Measurements from ENCODE around the gene CCDC106.

CCDC106 gene

DNA sequence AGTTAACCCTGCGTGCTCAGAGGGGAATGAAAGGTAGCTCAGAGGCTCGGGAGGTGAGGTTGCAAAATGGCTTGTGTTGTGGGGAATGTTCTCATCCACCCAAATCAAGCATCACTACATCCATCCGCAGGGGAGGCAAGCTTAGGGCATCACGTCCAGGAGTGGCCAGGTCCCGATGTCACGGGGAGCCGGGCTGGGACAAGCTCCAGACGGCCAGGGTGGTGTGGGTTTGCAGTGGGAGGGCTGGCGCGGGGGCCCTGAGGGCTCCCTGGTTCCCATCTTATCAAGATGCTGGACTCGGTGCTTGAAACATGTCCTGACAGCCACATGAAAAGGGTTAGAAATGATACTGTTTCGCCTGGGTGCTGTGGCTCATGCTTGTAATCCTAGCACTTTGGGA, 52.8 kb downstream of the CCDC106 start:
- no peak for DNase-seq

DNA sequence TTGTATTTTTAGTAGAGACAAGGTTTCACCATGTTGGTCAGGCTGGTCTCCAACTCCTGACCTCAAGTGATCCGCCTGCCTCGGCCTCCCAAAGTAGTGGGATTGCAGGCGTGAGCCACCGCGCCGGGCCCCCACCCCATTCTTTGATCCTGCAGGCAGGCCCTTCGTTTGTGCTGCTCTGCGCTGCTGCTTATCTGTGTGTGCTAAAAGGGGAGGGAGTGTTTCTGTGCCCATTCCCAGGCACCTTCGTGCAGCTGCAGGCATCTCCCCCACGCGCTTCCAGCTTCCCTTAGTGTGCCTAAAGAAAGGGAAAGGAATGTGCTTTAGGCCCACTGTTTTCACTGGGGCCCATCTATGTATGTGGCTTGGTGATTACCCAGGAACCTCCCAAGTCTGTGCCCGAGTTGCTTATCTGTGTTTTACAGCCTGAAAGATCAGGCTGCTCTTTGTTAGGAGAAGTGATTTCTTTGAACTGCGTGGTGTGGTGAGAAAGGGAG, 54.2 kb downstream of the CCDC106 start:
- DNase-seq = no peak

All from suppressor macrophage treated with lipopolysaccharide for 1 hour (primary cell).